EH (cell line): ENCODE measurements around the gene PON3.
"Not testable (repeated sequence)": the region's sequence is repeated elsewhere in the genome, so short reads cannot be mapped to it uniquely, and the experiment has no call there.

Experiments
- DNase-seq: peaks from one replicate; pipeline ENCODE4 v3.0.0-alpha.2; 2015; ENCODE audit warnings: low read depth

PON3 gene

GRCh38 chr7:95411666-95412065, 15.5 kb upstream of the PON3 start:
- DNase-seq, result no peak

DNA sequence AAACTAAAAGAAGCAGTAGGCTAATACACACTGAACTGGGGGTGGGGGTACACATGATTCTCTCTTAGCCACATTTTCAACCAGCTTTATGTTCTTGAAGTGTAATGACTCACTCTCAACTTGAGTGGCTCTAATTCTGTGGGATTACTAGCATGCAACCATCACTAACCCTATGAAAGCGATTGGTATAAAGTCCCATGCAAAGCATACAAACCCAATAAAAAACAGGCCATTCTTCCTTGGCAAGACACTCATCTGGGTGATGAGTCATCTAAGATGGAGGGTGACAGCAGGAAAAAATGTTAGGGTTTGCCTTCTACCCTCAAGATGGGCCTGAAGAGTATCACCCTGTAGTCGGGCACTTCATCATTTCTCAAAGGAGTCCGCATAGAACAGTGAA, 14.9 kb upstream of the PON3 start:
- peak; percentile 47 for DNase-seq

- no peak for DNase-seq
Measured at GRCh38 chr7:95407751-95408150, 11.6 kb upstream of the PON3 start.

- no peak for DNase-seq
Measured at GRCh38 chr7:95405800-95406199, 9.6 kb upstream of the PON3 start.

GRCh38 chr7:95405208-95405607, 9.0 kb upstream of the PON3 start:
- no peak for DNase-seq

DNA sequence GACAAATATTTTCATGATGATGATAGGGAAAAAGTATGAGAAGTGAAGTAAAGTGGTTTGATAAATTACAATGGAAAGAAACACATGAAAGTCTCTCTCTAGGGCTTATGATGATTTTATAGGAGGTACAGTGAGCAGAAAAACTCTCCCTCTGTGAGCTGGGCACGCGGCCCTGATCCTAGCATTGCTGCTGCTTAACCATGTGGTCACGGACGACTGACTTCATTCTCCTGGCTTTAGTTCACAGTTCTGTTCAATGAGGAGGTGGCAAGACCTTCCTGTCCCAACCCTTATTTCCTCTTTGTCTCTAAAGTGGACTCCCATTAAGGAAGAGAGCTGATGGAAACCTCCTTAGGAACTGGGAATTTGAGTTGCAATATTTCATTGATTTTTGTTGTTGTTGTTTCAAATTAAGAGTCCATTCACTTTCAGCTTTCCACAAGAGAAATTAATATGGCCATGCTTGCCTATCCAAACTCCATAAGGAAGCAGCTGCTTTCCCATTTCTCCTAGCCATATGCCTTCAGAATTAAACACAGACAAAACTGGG, 8.2 kb upstream of the PON3 start:
- DNase-seq, result no peak

GRCh38 chr7:95398155-95398940, 2.2 kb upstream of the PON3 start:
- DNase-seq, result no peak

DNA sequence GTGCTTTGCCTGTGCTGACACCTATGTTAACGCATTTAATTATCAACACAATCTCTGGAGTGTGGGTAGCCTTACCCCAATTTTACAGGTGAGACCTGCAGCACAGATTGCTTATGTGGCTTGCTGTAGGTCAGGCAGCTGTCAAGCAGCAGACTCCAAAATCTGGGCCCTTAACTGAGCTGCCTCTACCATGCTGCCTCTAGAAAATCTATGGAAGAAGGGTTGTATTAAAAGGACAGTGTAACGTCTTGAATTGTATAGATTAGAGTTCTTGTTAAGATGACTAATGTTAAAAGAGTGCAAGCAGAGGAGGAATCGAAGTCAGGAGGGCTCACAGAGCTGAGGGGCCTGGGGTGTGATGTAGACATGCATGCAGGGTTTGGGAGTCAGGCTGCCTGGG, 1.2 kb upstream of the PON3 start:
- no peak for DNase-seq

GRCh38 chr7:95395755-95396135, 430 bp downstream of the PON3 start:
- DNase-seq, result no peak

DNA sequence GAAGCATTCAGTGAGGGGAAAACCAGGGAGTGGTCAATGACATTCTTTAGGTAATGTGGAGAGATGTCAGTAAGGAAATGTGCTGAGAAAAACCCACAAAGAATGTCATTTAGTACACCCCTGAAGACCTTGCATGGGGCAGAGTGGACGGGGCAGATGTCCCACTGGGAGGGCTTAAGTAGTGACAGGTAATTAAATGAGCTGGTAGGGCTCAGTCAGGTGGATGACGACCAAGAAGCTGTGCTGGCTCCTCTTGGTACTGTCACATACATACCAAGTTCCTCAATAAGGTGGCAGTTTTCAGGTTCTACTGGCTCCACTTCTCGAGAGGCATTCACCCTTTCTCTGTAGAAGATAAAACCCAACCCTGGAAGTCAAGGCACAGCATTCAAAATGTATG, 1.8 kb downstream of the PON3 start:
- DNase-seq, result no peak

DNA sequence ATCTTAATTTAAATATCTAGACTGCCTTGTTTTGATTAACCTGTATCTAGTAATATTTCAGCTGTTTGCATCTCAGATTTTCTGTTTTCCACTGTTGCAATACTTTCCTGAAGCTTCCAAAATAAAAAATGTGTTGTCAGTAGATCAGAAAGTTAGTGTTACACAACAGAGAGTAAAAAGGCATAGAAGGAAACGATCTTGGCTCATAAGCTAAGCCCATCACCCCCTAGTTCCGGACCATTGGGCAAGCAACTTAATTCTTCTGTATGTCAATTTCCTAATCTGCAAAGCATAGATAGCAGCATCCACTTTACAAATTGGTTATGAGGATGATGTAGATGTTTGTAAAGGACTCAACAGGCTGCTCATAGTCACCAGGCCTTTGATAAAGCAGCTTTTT, 4.4 kb downstream of the PON3 start:
- no peak for DNase-seq

DNA sequence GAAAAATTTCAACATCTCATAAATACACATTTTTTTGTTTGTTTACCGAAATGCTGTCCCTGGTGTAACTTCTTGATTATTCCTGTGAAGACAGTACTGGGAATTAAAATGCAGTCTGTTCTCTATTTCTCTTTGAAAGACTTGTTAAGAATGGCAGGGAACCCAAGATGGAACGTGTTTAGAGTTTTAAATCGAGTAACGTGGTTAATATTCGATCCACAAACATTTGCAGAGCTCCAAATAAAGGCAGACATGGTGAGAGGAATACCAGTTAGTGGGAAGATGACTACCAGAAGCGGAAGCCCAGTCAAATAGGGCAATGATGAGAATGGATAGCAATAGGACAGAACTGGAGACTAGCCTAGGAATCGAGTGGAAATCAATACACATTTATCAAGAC, 6.7 kb downstream of the PON3 start:
- no peak for DNase-seq

DNA sequence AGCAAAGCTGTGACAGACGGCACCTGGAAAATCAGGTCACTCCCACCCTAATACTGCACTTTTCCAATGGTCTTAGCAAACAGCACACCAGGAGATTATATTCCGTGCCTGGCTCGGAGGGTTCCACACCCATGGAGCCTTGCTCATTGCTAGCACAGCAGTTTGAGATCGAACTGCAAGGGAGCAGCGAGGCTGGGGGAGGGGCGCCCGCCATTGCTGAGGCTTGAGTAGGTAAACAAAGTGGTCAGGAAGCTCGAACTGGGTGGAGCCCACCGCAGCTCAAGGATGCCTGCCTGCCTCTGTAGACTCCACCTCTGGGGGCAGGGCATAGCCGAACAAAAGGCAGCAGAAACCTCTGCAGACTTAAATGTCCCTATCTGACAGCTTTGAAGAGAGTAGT, 16.7 kb downstream of the PON3 start:
- not testable (repeated sequence) for DNase-seq

DNA sequence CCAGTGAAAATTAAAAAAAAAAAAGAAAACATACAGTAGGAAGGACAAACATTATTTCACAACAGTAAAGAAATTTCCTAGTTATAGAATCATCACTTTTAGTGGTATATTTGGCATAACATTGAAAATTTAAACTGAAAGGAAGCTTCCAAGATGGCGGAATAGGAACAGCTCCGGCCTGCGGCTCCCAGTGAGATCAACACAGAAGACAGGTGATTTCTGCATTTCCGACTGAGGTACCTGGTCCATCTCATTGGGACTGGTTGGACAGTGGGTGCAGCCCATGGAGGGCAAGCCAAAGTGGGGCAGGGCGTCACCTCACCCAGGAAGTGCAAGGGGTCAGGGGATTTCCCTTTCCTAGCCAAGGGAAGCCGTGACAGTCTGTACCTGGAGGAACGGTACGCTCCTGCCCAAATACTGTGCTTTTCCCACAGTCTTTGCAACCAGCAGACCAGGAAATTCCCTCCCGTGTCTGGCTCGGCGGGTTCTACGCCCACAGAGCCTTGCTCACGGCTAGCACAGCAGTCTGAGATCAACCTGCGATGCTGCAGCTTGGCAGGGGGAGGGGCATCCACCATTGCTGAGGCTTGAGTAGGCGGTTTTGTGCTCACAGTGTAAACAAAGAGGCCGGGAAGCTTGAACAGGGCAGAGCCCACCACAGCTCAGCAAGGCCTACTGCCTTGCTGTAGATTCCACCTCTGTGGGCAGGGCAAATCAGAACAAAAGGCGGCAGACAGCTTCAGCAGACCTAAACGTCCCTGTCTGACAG, 19.4 kb downstream of the PON3 start:
- no peak for DNase-seq

DNA sequence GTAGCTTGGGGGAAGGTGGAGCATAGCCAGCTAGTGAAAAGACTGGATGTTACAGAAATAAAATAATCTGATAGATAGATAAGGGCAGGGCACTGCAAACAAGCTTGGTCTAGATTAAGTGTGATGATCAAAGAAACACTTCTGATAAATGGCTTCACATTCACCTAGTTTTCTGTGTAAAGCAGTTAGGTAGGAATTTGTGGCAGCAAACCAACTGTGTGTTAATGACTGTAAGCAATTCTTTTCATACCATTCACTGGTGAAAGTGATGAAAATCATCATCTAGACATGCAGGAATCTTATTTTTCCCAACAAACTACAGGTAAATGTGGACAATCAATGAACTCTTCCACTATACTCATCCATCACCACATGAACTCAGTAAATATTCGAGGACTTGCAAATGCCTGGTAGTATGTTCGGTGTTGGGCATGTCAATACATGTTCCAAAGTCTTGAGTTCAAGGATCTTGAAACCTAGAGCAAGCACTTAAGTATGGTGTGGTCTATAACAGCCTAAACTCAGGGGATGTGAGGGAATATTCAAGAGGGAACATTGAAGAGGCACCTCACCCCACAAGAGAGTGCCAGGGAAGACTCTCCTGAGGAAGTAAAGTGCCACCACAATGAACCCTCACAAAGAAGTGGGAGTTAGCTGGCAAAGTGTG, 20.5 kb downstream of the PON3 start:
- DNase-seq, result no peak

- DNase-seq, result no peak
Measured at GRCh38 chr7:95373323-95373722, 22.9 kb downstream of the PON3 start.

DNA sequence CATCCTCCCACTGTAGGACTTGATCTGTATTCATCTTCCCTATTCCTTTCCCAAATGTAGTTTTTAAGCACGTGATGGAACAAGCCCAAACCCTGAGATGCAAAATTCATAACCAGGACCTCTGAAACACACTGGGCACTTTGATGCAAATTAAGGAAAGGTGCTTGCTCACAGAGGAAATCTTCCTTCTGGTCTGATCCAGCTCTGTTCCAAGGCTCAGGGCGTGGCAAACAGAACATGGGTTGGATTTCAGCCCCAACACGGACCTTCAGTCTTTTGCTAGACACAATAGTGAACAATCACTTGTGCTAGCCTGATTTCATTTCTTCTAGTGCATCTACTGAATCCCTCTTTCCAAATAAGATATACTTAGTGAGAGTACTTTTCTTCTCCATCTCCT, 27.9 kb downstream of the PON3 start:
- DNase-seq, result no peak

DNA sequence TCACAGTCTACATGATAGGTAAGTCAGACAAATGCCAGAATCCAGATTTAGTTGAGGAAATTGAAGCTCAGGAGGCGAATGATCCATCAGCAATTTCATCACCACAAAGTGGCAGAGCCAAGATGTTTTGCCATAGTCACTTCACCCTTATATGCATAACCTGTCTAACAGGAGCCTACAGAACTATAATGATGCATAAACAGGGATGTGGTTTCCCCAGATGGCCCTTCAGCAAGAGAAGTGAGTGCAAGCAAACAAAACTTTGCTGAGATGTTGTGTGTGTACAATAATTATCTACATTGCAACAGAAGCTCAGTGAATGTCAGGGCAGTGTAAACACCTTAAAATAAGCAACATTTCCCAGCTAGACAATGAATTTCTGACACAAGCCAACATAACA, 28.6 kb downstream of the PON3 start:
- DNase-seq, result no peak

GRCh38 chr7:95365151-95365550, 31.0 kb downstream of the PON3 start:
- no peak for DNase-seq

DNA sequence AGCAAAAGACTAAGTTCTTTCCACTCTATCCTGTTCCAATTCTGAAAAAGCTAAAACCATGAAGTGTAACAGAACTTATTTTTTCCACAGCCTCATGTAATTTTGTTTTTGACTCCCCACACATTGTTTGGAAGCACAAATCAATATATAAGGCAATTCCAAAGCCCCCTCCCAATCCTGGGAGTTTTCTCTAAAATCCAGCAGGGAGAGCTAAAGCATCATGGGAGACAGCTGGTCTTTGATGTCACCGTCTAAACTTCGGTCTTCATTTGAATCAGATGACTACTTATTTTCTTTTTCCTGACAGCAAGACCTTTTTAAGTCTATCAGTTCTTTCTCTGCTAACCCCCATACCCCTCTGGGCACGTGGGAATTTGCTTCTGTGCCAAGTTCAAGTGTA, 38.6 kb downstream of the PON3 start:
- no peak for DNase-seq

DNA sequence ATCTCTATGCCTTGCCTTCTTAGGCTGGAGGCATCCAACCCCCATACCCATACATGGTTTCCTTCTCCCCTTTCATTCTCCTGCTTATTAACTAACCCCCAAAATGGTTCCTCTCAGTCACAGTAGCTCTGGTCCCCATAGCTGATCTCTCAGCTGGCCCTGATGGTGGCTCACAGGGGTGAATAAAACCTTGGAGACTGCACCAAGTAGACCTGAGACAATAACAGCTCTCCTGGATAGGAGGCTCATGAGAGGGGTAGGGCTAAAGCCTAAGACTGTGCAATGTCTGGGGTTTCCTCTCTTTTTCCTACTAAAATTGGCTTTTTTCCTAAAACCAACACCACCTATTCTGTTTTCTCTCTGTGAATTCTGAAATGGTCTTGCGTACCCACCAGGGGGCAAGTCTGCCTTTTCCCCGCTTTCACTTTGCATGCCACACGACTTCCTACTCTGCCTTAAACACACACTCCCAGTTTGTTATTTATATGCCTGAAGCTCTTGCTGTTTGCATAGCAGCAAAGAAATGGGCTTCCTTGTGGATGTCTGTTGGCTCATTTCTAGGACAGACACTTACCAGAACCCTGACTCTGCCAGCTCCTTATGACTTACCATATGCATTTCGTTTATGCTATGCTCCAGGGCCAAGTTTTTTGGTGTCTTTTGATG, 53.4 kb downstream of the PON3 start:
- no peak for DNase-seq

GRCh38 chr7:95342029-95342428, 54.1 kb downstream of the PON3 start:
- no peak for DNase-seq
